ENCODE data around the gene CRTAP.
"Not testable (repeated sequence)": the region's sequence is repeated elsewhere in the genome, so short reads cannot be mapped to it uniquely, and the experiment has no call there.

Gene CRTAP

GRCh38 chr3:33173103-33173502 lies 59.3 kb downstream of the CRTAP start:
- H3K4me3 ChIP-seq (ENCODE audit: low read length), result no peak overlapping the region
- no peak for TF ChIP-seq CTCF (conservative IDR thresholded peaks at IDR 0.05; ENCODE audit: low read depth, low read length)
- no peak for DNase-seq (ENCODE audit: low read depth)

- TF ChIP-seq CTCF (conservative IDR thresholded peaks at IDR 0.05; ENCODE audit: low read depth, low read length), result no peak
- DNase-seq (ENCODE audit: low read depth), result no peak
- no peak overlapping the region for H3K4me3 ChIP-seq (ENCODE audit: low read length)
Measured at GRCh38 chr3:33173672-33174071, 59.9 kb downstream of the CRTAP start.

- no peak for TF ChIP-seq CTCF (conservative IDR thresholded peaks at IDR 0.05; ENCODE audit: low read depth, low read length)
- no peak for DNase-seq (ENCODE audit: low read depth)
- H3K4me3 ChIP-seq (ENCODE audit: low read length), result no peak overlapping the region
Measured at GRCh38 chr3:33174095-33174494, 60.3 kb downstream of the CRTAP start.

GRCh38 chr3:33174711-33175414 lies 61.0 kb downstream of the CRTAP start:
- H3K4me3 ChIP-seq (ENCODE audit: low read length), result no peak overlapping the region
- no peak for DNase-seq (ENCODE audit: low read depth)
- no peak for TF ChIP-seq CTCF (conservative IDR thresholded peaks at IDR 0.05; ENCODE audit: low read depth, low read length)

- DNase-seq (ENCODE audit: low read depth), result no peak
- TF ChIP-seq CTCF (conservative IDR thresholded peaks at IDR 0.05; ENCODE audit: low read depth, low read length), result no peak
- H3K4me3 ChIP-seq (ENCODE audit: low read length), result no peak overlapping the region
Measured at GRCh38 chr3:33179132-33179531, 65.3 kb downstream of the CRTAP start.

GRCh38 chr3:33181229-33181628 lies 67.4 kb downstream of the CRTAP start:
- no peak for DNase-seq (ENCODE audit: low read depth)
- no peak overlapping the region for H3K4me3 ChIP-seq (ENCODE audit: low read length)
- TF ChIP-seq CTCF (conservative IDR thresholded peaks at IDR 0.05; ENCODE audit: low read depth, low read length), result no peak

- DNase-seq (ENCODE audit: low read depth); H3K4me3 ChIP-seq (ENCODE audit: low read length): not testable (repeated sequence)
Measured at GRCh38 chr3:33181641-33182040, 67.8 kb downstream of the CRTAP start.
